GM19328 (cell line): Measurements from ENCODE around the gene GFOD1.
A peak's percentile ranks its signal among the peaks of the same experiment; 100 is the strongest.
"Not testable (repeated sequence)": the region's sequence is repeated elsewhere in the genome, so short reads cannot be mapped to it uniquely, and the experiment has no call there.

ENCODE experiments used
- ATAC-seq: cut with Tn5 transposase; IDR thresholded peaks from one replicate; pipeline ENCODE4 v1.9.1; 2021; ENCODE audit warnings: mild to moderate bottlenecking, moderate library complexity; ENCODE audit not compliant: unreplicated experiment

GFOD1 gene

GRCh38 chr6:13445005-13445743 is 42.2 kb downstream of the GFOD1 start:
- no peak for ATAC-seq

GRCh38 chr6:13444604-13445003 is 42.8 kb downstream of the GFOD1 start:
- ATAC-seq: no peak

DNA sequence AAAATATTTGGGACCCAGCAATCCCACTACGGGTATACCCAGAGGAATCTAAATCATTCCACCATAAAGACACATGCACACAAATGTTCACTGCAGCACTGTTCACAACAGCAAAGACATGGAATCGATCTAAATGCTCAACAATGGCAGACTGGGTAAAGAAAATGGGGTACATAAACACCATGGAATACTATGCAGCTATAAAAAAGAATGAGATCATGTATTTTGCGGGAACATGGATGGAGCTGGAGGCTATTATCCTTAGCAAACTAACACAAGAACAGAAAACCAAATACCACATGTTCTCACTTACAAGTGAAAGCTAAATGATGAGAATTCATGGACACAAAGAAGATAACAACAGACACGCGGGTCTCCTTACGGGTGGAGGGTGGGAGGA is 43.4 kb downstream of the GFOD1 start:
- not testable (repeated sequence) for ATAC-seq

GRCh38 chr6:13441778-13442177 is 45.6 kb downstream of the GFOD1 start:
- no peak for ATAC-seq

DNA sequence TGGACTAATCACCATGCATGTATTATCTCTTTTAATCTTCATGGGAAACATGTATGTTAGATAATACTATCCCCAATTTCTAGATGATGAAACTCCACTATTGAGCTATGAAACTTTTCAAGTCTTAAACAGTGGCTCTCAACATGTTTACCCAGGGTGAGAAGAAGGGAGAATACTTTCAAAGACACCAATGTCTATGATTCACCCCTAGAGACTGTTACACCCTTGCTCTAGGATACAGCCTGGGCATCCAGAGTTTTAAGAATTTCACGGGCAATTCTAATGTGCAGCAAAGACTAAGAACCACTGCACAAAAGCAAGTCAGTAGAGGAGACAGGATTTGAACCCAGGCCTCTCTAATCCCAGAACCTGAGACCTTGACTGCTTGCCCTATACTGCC is 47.8 kb downstream of the GFOD1 start:
- no peak for ATAC-seq

- ATAC-seq: no peak
These were observed 49.3 kb downstream of the GFOD1 start for GRCh38 chr6:13438126-13438525.

- ATAC-seq: no peak
These were observed 50.0 kb downstream of the GFOD1 start for GRCh38 chr6:13437218-13437996.

GRCh38 chr6:13436399-13437217 is 50.8 kb downstream of the GFOD1 start:
- no peak for ATAC-seq

DNA sequence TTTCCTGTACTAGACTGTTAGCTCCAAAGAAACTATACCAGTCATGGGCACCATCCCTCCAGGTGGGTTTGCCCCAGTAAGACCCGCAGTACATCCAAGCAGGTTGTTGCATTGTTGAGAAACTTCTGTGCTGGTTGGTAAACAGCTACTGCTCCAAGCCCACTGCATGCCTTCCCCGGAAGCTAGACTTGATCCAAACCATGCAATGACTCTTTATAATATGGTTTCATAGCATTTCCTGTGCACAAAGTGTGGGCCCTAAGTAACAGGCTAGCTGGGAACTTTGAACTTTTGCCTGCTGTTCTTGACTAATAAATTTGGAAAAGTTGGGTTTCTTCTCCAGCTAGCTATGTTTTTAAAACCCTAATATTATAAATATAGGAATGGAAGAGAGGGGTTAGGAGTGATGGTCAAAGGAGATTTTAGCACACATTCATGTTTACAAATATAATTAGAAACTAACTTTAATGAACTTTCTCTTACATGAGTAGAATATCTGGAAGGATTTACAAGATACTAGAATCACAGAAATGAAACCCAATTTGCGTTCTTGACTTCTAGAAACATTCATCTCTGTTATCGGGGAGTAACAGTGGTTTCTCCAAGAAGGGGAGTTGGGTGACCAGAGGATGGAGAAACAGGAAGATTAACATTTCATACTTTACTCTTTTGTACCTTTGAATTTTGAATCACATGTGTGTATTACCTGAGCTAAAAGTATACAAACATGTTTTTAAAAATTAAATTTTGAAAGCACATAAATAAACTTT is 51.7 kb downstream of the GFOD1 start:
- ATAC-seq: no peak

- no peak for ATAC-seq
These were observed 52.6 kb downstream of the GFOD1 start for GRCh38 chr6:13434777-13435176.

DNA sequence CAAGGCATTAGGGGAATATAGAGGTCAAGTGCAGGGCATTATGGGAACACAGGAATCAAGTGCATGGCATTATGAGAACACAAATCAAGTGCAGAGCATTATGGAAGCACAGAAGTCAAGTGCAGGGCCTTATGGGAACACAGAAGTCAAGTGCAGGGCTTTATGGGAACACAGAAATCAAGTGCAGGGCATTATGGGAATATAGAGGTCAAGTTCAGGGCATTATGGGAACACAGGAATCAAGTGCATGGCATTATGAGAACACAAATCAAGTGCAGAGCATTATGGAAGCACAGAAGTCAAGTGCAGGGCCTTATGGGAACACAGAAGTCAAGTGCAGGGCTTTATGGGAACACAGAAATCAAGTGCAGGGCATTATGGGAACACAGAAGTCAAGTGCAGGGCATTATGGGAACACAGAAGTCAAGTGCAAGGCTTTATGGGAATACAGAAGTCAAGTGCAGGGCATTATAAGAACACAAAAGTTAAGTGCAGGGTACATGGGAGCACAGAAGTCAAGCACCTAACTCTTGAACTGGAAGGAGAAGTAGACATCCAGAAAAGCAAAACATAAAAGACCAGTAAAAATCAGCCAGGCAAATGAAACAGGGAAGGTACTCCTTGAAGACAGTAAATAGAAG is 53.1 kb downstream of the GFOD1 start:
- ATAC-seq: not testable (repeated sequence)

DNA sequence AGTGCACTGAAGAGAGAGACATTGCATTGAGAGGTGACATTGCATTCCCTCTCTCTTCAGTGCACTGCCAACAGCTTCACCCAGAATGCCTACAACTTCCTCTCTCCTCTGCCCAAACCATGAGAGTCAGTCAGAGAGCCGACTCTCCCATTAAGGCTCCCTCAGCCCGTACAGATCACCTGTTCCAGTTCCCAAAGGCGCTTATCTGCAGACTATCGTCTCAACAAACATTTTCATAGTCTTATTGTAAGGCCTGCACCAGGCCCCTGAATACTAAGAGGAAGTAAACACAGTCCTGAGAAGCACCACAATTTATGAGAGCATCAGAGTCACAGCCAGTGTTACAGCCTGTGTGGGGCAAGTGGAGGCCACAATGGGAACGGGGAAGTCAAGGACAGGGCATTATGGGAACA is 53.7 kb downstream of the GFOD1 start:
- ATAC-seq: no peak

GRCh38 chr6:13432526-13433184 is 54.7 kb downstream of the GFOD1 start:
- no peak for ATAC-seq

- ATAC-seq: no peak
These were observed 55.4 kb downstream of the GFOD1 start for GRCh38 chr6:13431861-13432465.

DNA sequence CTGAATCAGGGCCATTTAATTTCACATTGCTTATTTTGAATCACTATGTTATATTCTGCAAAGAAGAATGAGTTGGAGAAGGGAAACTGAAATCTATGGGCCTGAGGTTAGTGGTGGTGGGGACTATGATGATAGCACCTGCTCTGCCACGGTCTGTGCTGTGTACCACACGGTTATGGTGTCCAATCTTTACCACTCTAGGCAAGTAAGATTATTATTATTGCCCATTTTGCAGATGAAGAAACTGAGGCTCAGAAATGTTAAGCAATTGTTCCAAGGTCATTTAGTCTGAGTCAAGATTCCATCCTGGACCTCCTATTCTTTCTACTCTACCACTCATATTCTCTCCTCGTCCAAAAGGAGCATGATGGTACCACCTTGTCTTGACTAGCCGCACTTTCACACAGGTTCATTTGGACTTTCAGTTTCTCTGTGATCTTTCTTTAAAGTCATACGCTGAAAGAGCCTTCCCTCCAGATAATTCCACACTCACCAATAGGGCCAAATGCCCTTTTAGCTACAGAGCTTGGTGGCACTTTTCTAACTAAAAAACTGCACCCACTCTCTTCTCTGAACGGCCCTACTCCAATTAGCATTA is 56.2 kb downstream of the GFOD1 start:
- ATAC-seq: no peak

DNA sequence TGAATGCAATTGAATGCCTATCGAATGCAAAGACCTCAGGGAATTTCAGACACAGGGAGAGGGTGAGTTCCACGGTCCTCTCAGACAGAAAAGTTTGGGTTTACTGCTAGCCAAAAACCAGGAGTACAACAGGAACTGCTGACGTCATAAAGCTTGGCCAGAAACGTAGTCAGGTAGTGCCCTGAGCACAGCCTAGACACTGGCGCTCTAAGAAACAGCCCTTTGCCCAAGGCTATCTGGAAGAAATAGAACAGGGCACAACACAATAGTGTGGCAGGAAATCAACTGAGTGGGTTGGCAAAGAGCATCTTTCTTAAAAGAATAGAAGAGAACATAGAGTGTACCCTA is 58.0 kb downstream of the GFOD1 start:
- no peak for ATAC-seq

GRCh38 chr6:13428583-13429405 is 58.6 kb downstream of the GFOD1 start:
- ATAC-seq: peak; percentile 10
